K562 (cell line): Measurements from ENCODE around the gene GPR157. TPM values are rescaled to one million over a fixed set of nuclear protein-coding genes. Genes with fewer than 3 reads are reported as not detected.

ENCODE experiments used
- CSDE1 ChIP-seq, 2 experiments: fragments of 450-650 bp; IDR thresholded peaks; 2 replicates each; pipeline ENCODE4 v1.6.1; 2016; ENCODE audit warnings: mild to moderate bottlenecking in 1 of 2
- ELF1 ChIP-seq: fragments of 200-800 bp; sonication (Bioruptor generic); IDR thresholded peaks from 2 replicates; pipeline ENCODE4 v1.6.1; 2016; ENCODE audit warnings: missing genetic modification characterization, missing compliant biosample characterization
- ETV6 ChIP-seq, 3 experiments: fragments of 150-350 bp in 1 of 3; sonication (generic) in 1 of 3; formaldehyde crosslinking in 1 of 3; IDR thresholded peaks; 2 replicates each; pipeline versions ENCODE4 v1.6.1 to v1.8.0; 2014 to 2022; ENCODE audit warnings: borderline replicate concordance in 2 of 3, low read depth in 2 of 3, antibody characterized with exemption in 1 of 3, low read length in 1 of 3, mild to moderate bottlenecking in 1 of 3, missing genetic modification reagents in 1 of 3
- FOXK2 ChIP-seq, 2 experiments: fragments of 450-650 bp; IDR thresholded peaks in 1 of 2; conservative IDR thresholded peaks in 1 of 2; 2 replicates each; pipeline ENCODE4 v1.6.1; 2016; ENCODE audit warnings: low read depth in 2 of 2, mild to moderate bottlenecking in 1 of 2
- HMG20A ChIP-seq: fragments of 450-650 bp; formaldehyde crosslinking; conservative IDR thresholded peaks from 2 replicates; pipeline ENCODE4 v1.4.0; 2020; ENCODE audit warnings: mild to moderate bottlenecking, mixed read lengths
- KAT2B ChIP-seq: IDR thresholded peaks from one replicate; pipeline ENCODE4 v1.6.1; 2012; ENCODE audit warnings: low read depth, mild to moderate bottlenecking, control low read depth, inconsistent platforms, low read length, moderate library complexity
- RAD51 ChIP-seq: fragments of 450-650 bp; IDR thresholded peaks from 2 replicates; pipeline ENCODE4 v1.7.1; 2016; ENCODE audit warnings: low read depth, mild to moderate bottlenecking, borderline replicate concordance
- RNF219 ChIP-seq: fragments of 250-450 bp; sonication (Bioruptor Pico); IDR thresholded peaks from 2 replicates; pipeline ENCODE4 v1.5.0; 2022; ENCODE audit warnings: mild to moderate bottlenecking
- RREB1 ChIP-seq: fragments of 250-450 bp; sonication (Bioruptor Pico); IDR thresholded peaks from 2 replicates; pipeline ENCODE4 v1.4.0; 2020
- SMAD2 ChIP-seq: fragments of 150-350 bp; IDR thresholded peaks from 2 replicates; pipeline ENCODE4 v1.6.1; 2014; ENCODE audit warnings: low read depth, mild to moderate bottlenecking, low read length
- SOX6 ChIP-seq: fragments of 450-650 bp; IDR thresholded peaks from 2 replicates; pipeline ENCODE4 v1.6.1; 2014; ENCODE audit warnings: mild to moderate bottlenecking
- TGIF2 ChIP-seq: sonication (generic); formaldehyde crosslinking; IDR thresholded peaks from 2 replicates; pipeline ENCODE4 v1.8.1; 2022; ENCODE audit warnings: mild to moderate bottlenecking, missing genetic modification reagents, moderate library complexity
- ZBTB49 ChIP-seq: sonication (generic); formaldehyde crosslinking; IDR thresholded peaks from 2 replicates; pipeline ENCODE4 v1.8.0; 2022; ENCODE audit warnings: missing genetic modification reagents, mild to moderate bottlenecking, borderline replicate concordance
- ZBTB9 ChIP-seq: fragments of 450-650 bp; formaldehyde crosslinking; IDR thresholded peaks from 2 replicates; pipeline ENCODE4 v1.4.0; 2020; ENCODE audit warnings: mild to moderate bottlenecking, moderate library complexity
- ZFPM2 ChIP-seq: fragments of 250-450 bp; sonication (Bioruptor Pico); IDR thresholded peaks from 2 replicates; pipeline ENCODE4 v1.5.1; 2022; ENCODE audit warnings: mild to moderate bottlenecking
- ZNF584 ChIP-seq: fragments of 200-800 bp; sonication (Bioruptor generic); IDR thresholded peaks from 2 replicates; pipeline ENCODE4 v1.6.1; 2016; ENCODE audit warnings: low read depth, mild to moderate bottlenecking, missing genetic modification characterization, missing compliant biosample characterization
- ZNF75A ChIP-seq: fragments of 450-650 bp; formaldehyde crosslinking; IDR thresholded peaks from 2 replicates; pipeline ENCODE4 v1.4.0; 2020; ENCODE audit warnings: mild to moderate bottlenecking
- polyA plus RNA-seq, 8 experiments: library from polyadenylated mRNA; depleted of rRNA in 4 of 8; stranded (reverse) in 5 of 8; unstranded in 3 of 8; fragments of >200 nt; fragmentation: Nextera tagmentation in 2 of 8; fragmentation: Illumina TruSeq in 1 of 8; extraction: Ambion mirVana in 2 of 8; extraction: Trizol in 1 of 8; gene quantifications; 2 replicates each; pipeline versions ENCODE4 v1.2.1 to v1.2.3, GENCODE V29; 2011 to 2014; ENCODE audit warnings: inconsistent platforms in 1 of 8, missing spikeins in 1 of 8
- total RNA-seq, 7 experiments: library from RNA; depleted of rRNA in 6 of 7; stranded (reverse); fragments of >200 nt in 6 of 7; fragmentation: Illumina TruSeq in 2 of 7; extraction: Trizol in 2 of 7; gene quantifications; 2 replicates each; pipeline versions ENCODE4 v1.2.1 to v1.2.3, GENCODE V29; 2011 to 2021; ENCODE audit warnings: low replicate concordance in 1 of 7

GPR157 gene
- total and polyA plus RNA-seq, 9 of the 15 experiments (the other 6 are each of a cell fraction or from before 2014, with no cell fraction given): 0.01 to 0.18 (median 0.04) TPM; not detected in 4

GRCh38 chr1:9075022-9075421 is 53.9 kb downstream of the GPR157 start (continued):
- TF ChIP-seq ZBTB9 (CRISPR knock-in tag) (no peak), ETV6 (IDR thresholded peaks at IDR 0.05; ENCODE audit: borderline replicate concordance in 1 of 2, low read depth in 2 of 2, low read length in 1 of 2) (no peak), ETV6 (CRISPR knock-in tag; IDR thresholded peaks at IDR 0.05; ENCODE audit: borderline replicate concordance) (no peak), RREB1 (CRISPR knock-in tag) (no peak), HMG20A (CRISPR knock-in tag) (no peak), ZBTB49 (no peak), CSDE1 (IDR thresholded peaks at IDR 0.05) (no peak), RAD51 (no peak), ZNF584 (CRISPR knock-in tag) (0 out of 2 replicates have a peak, but pooled peaks have one; percentile 41), ELF1 (peak; percentile 68), ZFPM2 (no peak), SOX6 (peak; percentile 78; the same call in 1 of the 2 replicates), SMAD2 (no peak), KAT2B (no peak), TGIF2 (no peak), ZNF75A (no peak), RNF219 (CRISPR knock-in tag) (no peak), FOXK2 (conservative IDR thresholded peaks at IDR 0.05 in 1 of 2, IDR thresholded peaks at IDR 0.05 in 1 of 2; ENCODE audit: low read depth in 2 of 2) (0 out of 4 replicates have a peak, but pooled peaks of 1 of the 2 experiments have one; percentile 24)
